Spleen (tissue), 13 donors: ENCODE results near the gene TSPY2. TPM values are rescaled to one million over a fixed set of nuclear protein-coding genes. Genes with fewer than 3 reads are reported as not detected.
"Not testable (repeated sequence)": the region's sequence is repeated elsewhere in the genome, so short reads cannot be mapped to it uniquely, and the experiment has no call there.

Source experiments
- DNase-seq: peaks from one replicate; pipeline ENCODE4 v3.0.0-alpha.2; 2020
- H3K27ac ChIP-seq, 8 donors: fragments of 200-600 bp; sonication (generic) in 7 of 8; 1 replicate in 4 of 8; 2 replicates in 4 of 8; pipeline versions ENCODE4 v1.5.0 to v1.8.0; 2016 to 2021; ENCODE audit warnings: inconsistent platforms in 4 of 8, mild to moderate bottlenecking in 4 of 8, moderate library complexity in 1 of 8
- H3K27me3 ChIP-seq, 7 donors: fragments of 200-600 bp; sonication (generic) in 6 of 7; replicated peaks in 1 of 7; 1 replicate in 4 of 7; 2 replicates in 3 of 7; pipeline versions ENCODE4 v1.5.0 to v1.8.0; 2016 to 2021; ENCODE audit warnings: inconsistent platforms in 3 of 7, mild to moderate bottlenecking in 1 of 7
- H3K36me3 ChIP-seq, 6 donors: fragments of 200-600 bp; sonication (generic) in 5 of 6; 1 replicate in 4 of 6; 2 replicates in 2 of 6; pipeline versions ENCODE4 v1.5.0 to v1.8.0; 2016 to 2021; ENCODE audit warnings: inconsistent platforms in 2 of 6
- H3K4me1 ChIP-seq, 6 donors: fragments of 200-600 bp; sonication (generic) in 5 of 6; 1 replicate in 3 of 6; 2 replicates in 3 of 6; pipeline versions ENCODE4 v1.5.0 to v1.8.0; 2016 to 2021; ENCODE audit warnings: inconsistent platforms in 3 of 6
- H3K4me3 ChIP-seq, 8 donors: fragments of 200-600 bp; sonication (generic) in 7 of 8; 1 replicate in 4 of 8; 2 replicates in 4 of 8; pipeline versions ENCODE4 v1.5.0 to v1.8.0; 2016 to 2021; ENCODE audit warnings: inconsistent platforms in 4 of 8, mild to moderate bottlenecking in 4 of 8, moderate library complexity in 2 of 8
- H3K9me3 ChIP-seq, 8 donors: fragments of 200-600 bp; sonication (generic) in 7 of 8; 1 replicate in 4 of 8; 2 replicates in 4 of 8; pipeline versions ENCODE4 v1.5.0 to v1.8.0; 2016 to 2021; ENCODE audit warnings: inconsistent platforms in 4 of 8
- WGBS, 5 donors: extraction: QIAGEN DNeasy Blood & Tissue Kit in 3 of 5; methylation state at CpG; one replicate each; pipeline versions ENCODE4 v1.1.5 to v1.1.7; 2013 to 2018; 5-methylcytosine and 5-hydroxymethylcytosine counted together
- intact Hi-C: fragments of 100-400 bp; cut with DNase I; formaldehyde crosslinking; loops from one replicate; pipeline ENCODE4 v1.15.0; 2023; ENCODE audit warnings: low total_unique reads
- long read RNA-seq, 2 donors: transcript quantifications; one replicate each; lab custom pipeline, GENCODE V29; 2026
- polyA plus RNA-seq, 3 donors: library from polyadenylated mRNA; stranded (reverse); fragments of 200-250 nt; gene quantifications; one replicate each; pipeline ENCODE4 v1.2.1, GENCODE V29; 2013
- total RNA-seq, 7 donors: library from RNA; depleted of rRNA in 3 of 7; stranded (reverse); fragments of >200 nt in 3 of 7; fragmentation: NEBNext Ultra II Directional in 4 of 7; extraction: Animal tissue kit (Norgen Biotek cat#: 25700) in 4 of 7; gene quantifications; one replicate each; pipeline versions ENCODE4 v1.1.0 to v1.2.1, GENCODE V29; 2016 to 2021
- donor health status: healthy with polysubstance abuse.
- donor health status: DM: no; HTN: no; CAD: no; lungs with moderate emphysema.
- donor health status: DM: no; HTN: no; CAD: no.
- donor health status: Bipolar disorder and iron deficiency.
- donor health status: healthy.
- donor health status: DM: no; HTN: no; CAD: no.
- donor health status: DM: yes; HTN: yes; CAD: no.

Gene TSPY2
- not detected for total RNA-seq
- not detected for polyA plus RNA-seq
- long read RNA-seq, donor 1: 0 reads
- long read RNA-seq, donor 2: 0 reads

- H3K9me3 ChIP-seq, H3K4me3 ChIP-seq, H3K27ac ChIP-seq, intact Hi-C loops, H3K36me3 ChIP-seq, DNase-seq, H3K4me1 ChIP-seq, H3K27me3 ChIP-seq: not testable (repeated sequence)
- 88 to 94% methylated on average over 7 to 13 of the region's 27 CpGs; no CpG with 5 or more reads in 3 of the 5 donors for WGBS, 5 donors
These were observed at the start of gene TSPY2 for GRCh38 chrY:6245923-6246322. TSS of gene TSPY2 (plus strand) at chrY:6246223. CDS start at chrY:6246269, 46 bp downstream.

- H3K27ac ChIP-seq, H3K4me1 ChIP-seq, H3K36me3 ChIP-seq, H3K27me3 ChIP-seq, DNase-seq, H3K9me3 ChIP-seq, intact Hi-C loops, H3K4me3 ChIP-seq: not testable (repeated sequence)
These were observed 36.5 kb upstream of the TSPY2 start for GRCh38 chrY:6209565-6209964.

- WGBS, 5 donors: 0 to 22% (median 10%) methylated on average over 1 of the region's 1 CpG; no CpG with 5 or more reads in 2 of the 5 donors
- H3K36me3 ChIP-seq, DNase-seq, H3K4me1 ChIP-seq, intact Hi-C loops, H3K4me3 ChIP-seq, H3K9me3 ChIP-seq, H3K27ac ChIP-seq, H3K27me3 ChIP-seq: not testable (repeated sequence)
These were observed 29.0 kb upstream of the TSPY2 start for GRCh38 chrY:6217045-6217444.

- H3K27me3 ChIP-seq, H3K9me3 ChIP-seq, H3K27ac ChIP-seq, DNase-seq, H3K4me1 ChIP-seq, H3K4me3 ChIP-seq, intact Hi-C loops, H3K36me3 ChIP-seq: not testable (repeated sequence)
- 61 to 88% (median 68%) methylated on average over 2 of the region's 4 CpGs; no CpG with 5 or more reads in 2 of the 5 donors for WGBS, 5 donors
These were observed 23.8 kb downstream of the TSPY2 start for GRCh38 chrY:6269839-6270238.
